Measurements from ENCODE around the gene SPR. TPM values are rescaled to one million over a fixed set of nuclear protein-coding genes. Genes with fewer than 3 reads are reported as not detected.

SPR gene
- total and polyA plus RNA-seq, 2 of the 13 experiments (the other 11 are each of a cell fraction or from before 2014, with no cell fraction given): 34.0 to 96.0 TPM

DNA sequence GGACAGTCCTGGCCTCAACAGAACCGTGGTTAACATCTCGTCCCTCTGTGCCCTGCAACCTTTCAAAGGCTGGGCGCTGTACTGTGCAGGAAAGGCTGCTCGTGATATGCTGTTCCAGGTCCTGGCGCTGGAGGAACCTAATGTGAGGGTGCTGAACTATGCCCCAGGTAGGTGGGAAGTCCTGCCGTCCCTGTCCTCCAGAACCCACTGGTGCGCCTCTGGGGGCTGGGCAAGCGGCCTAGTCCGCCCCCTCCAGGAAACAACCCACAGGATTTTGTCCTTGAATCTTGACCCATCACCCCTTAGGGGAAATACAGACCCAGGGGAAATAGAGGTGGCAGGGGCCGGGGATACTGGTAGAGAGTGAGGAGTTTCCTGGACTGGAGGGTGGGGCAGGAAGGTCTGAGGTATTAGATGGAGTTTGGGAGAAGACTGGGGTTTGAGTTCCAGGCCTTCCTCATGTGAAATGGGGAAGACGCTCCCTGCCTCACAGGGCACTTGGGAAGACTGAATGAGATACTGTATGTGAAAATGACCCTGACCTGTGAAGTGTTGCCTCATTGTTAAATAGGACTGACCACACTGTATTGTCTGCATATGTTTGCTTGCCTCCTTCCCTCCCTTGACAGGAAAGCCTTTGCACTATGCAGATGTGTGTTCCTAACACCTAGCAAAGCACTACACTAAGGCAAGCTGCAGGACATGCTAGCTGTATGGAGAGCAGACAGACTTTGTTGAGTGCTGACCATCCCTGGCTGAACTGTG is 1.4 kb downstream of the SPR start (continued):
- TF ChIP-seq, protein P1, sequence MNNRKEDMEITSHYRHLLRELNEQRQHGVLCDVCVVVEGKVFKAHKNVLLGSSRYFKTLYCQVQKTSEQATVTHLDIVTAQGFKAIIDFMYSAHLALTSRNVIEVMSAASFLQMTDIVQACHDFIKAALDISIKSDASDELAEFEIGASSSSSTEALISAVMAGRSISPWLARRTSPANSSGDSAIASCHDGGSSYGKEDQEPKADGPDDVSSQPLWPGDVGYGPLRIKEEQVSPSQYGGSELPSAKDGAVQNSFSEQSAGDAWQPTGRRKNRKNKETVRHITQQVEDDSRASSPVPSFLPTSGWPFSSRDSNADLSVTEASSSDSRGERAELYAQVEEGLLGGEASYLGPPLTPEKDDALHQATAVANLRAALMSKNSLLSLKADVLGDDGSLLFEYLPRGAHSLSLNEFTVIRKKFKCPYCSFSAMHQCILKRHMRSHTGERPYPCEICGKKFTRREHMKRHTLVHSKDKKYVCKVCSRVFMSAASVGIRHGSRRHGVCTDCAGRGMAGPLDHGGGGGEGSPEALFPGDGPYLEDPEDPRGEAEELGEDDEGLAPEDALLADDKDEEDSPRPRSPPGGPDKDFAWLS (CRISPR knock-in tag; IDR thresholded peaks at IDR 0.05; ENCODE audit: borderline replicate concordance): no peak
- TF ChIP-seq, protein P2, sequence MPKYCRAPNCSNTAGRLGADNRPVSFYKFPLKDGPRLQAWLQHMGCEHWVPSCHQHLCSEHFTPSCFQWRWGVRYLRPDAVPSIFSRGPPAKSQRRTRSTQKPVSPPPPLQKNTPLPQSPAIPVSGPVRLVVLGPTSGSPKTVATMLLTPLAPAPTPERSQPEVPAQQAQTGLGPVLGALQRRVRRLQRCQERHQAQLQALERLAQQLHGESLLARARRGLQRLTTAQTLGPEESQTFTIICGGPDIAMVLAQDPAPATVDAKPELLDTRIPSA (CRISPR knock-in tag; IDR thresholded peaks at IDR 0.05; ENCODE audit: borderline replicate concordance): no peak
- TF ChIP-seq, protein P3, sequence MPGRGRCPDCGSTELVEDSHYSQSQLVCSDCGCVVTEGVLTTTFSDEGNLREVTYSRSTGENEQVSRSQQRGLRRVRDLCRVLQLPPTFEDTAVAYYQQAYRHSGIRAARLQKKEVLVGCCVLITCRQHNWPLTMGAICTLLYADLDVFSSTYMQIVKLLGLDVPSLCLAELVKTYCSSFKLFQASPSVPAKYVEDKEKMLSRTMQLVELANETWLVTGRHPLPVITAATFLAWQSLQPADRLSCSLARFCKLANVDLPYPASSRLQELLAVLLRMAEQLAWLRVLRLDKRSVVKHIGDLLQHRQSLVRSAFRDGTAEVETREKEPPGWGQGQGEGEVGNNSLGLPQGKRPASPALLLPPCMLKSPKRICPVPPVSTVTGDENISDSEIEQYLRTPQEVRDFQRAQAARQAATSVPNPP (CRISPR knock-in tag; IDR thresholded peaks at IDR 0.05): no peak
- TF ChIP-seq ZNF530 (CRISPR knock-in tag; IDR thresholded peaks at IDR 0.05; ENCODE audit: low read depth) (no peak), ZNF496 (CRISPR knock-in tag; IDR thresholded peaks at IDR 0.05; ENCODE audit: insufficient replicate concordance) (no peak), FLYWCH1 (CRISPR knock-in tag; IDR thresholded peaks at IDR 0.05) (no peak), HMG20A (CRISPR knock-in tag; IDR thresholded peaks at IDR 0.05; ENCODE audit: borderline replicate concordance) (peak; percentile 59; the same call in 1 of the 2 replicates)
- TF ChIP-seq, protein P4, sequence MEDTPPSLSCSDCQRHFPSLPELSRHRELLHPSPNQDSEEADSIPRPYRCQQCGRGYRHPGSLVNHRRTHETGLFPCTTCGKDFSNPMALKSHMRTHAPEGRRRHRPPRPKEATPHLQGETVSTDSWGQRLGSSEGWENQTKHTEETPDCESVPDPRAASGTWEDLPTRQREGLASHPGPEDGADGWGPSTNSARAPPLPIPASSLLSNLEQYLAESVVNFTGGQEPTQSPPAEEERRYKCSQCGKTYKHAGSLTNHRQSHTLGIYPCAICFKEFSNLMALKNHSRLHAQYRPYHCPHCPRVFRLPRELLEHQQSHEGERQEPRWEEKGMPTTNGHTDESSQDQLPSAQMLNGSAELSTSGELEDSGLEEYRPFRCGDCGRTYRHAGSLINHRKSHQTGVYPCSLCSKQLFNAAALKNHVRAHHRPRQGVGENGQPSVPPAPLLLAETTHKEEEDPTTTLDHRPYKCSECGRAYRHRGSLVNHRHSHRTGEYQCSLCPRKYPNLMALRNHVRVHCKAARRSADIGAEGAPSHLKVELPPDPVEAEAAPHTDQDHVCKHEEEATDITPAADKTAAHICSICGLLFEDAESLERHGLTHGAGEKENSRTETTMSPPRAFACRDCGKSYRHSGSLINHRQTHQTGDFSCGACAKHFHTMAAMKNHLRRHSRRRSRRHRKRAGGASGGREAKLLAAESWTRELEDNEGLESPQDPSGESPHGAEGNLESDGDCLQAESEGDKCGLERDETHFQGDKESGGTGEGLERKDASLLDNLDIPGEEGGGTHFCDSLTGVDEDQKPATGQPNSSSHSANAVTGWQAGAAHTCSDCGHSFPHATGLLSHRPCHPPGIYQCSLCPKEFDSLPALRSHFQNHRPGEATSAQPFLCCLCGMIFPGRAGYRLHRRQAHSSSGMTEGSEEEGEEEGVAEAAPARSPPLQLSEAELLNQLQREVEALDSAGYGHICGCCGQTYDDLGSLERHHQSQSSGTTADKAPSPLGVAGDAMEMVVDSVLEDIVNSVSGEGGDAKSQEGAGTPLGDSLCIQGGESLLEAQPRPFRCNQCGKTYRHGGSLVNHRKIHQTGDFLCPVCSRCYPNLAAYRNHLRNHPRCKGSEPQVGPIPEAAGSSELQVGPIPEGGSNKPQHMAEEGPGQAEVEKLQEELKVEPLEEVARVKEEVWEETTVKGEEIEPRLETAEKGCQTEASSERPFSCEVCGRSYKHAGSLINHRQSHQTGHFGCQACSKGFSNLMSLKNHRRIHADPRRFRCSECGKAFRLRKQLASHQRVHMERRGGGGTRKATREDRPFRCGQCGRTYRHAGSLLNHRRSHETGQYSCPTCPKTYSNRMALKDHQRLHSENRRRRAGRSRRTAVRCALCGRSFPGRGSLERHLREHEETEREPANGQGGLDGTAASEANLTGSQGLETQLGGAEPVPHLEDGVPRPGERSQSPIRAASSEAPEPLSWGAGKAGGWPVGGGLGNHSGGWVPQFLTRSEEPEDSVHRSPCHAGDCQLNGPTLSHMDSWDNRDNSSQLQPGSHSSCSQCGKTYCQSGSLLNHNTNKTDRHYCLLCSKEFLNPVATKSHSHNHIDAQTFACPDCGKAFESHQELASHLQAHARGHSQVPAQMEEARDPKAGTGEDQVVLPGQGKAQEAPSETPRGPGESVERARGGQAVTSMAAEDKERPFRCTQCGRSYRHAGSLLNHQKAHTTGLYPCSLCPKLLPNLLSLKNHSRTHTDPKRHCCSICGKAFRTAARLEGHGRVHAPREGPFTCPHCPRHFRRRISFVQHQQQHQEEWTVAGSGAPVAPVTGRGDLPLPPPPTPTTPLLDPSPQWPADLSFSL (CRISPR knock-in tag; IDR thresholded peaks at IDR 0.05): peak; percentile 72
